Panc1 (cell line): Measurements from ENCODE around the gene TRIM68. TPM values are rescaled to one million over a fixed set of nuclear protein-coding genes. Genes with fewer than 3 reads are reported as not detected.

Source experiments
- ATAC-seq: fragments of 200-7000 bp; cut with Tn5 transposase; 2 replicates; pipeline ENCODE4 v1.9.1; 2020; ENCODE audit warnings: mild to moderate bottlenecking, moderate library complexity
- BruUV-seq: library from RNA; stranded (reverse); fragments of 400-500 nt; replicated peaks from 2 replicates; lab custom pipeline; 2021; lab: Mats Ljungman, UMichigan
- CTCF ChIA-PET: fragments of 300-600 bp; sonication (Branson Sonifier 250); formaldehyde crosslinking; loops from one replicate; lab custom pipeline; 2022; ENCODE audit warnings: antibody characterized with exemption; lab: Charles Lee
- POLR2A ChIA-PET: fragments of 300-600 bp; sonication (Branson Sonifier 250); formaldehyde crosslinking; loops from one replicate; lab custom pipeline; 2022; ENCODE audit warnings: antibody characterized with exemption; lab: Charles Lee
- DNase-seq: peaks from one replicate; pipeline ENCODE4 v3.0.0-alpha.2; 2010; ENCODE audit warnings: low read depth, low spot score
- H3K27ac ChIP-seq: 2 replicates; pipeline ENCODE4 v1.5.1; 2011; ENCODE audit warnings: mild to moderate bottlenecking, low read length, inconsistent platforms
- H3K27me3 ChIP-seq: fragments of 200-500 bp; sonication (Bioruptor generic); 2 replicates; pipeline ENCODE4 v1.6.0; 2014; ENCODE audit warnings: low read length, inconsistent platforms; ENCODE audit not compliant: control insufficient read depth, insufficient read depth
- H3K36me3 ChIP-seq: fragments of 200-500 bp; sonication (Bioruptor generic); 2 replicates; pipeline ENCODE4 v1.5.1; 2014; ENCODE audit warnings: inconsistent platforms, mild to moderate bottlenecking, low read length, moderate library complexity; ENCODE audit not compliant: control insufficient read depth, insufficient read depth
- H3K4me1 ChIP-seq: 2 replicates; pipeline ENCODE4 v1.5.1; 2011; ENCODE audit warnings: inconsistent platforms, mild to moderate bottlenecking, low read length, moderate library complexity; ENCODE audit not compliant: control insufficient read depth, insufficient read depth
- H3K4me3 ChIP-seq, 2 experiments: 2 replicates each; pipeline ENCODE4 v1.5.1; 2011 to 2012; ENCODE audit warnings: low read depth in 2 of 2, low read length in 2 of 2, mild to moderate bottlenecking in 2 of 2, inconsistent platforms in 1 of 2, moderate library complexity in 1 of 2
- H3K9me3 ChIP-seq: fragments of 200-500 bp; sonication (Bioruptor generic); 2 replicates; pipeline ENCODE4 v1.5.1; 2014; ENCODE audit warnings: low read depth, mild to moderate bottlenecking, inconsistent platforms, low read length, moderate library complexity; ENCODE audit not compliant: control insufficient read depth, insufficient read depth
- CTCF ChIP-seq: fragments of 450-650 bp; IDR thresholded peaks from 2 replicates; pipeline ENCODE4 v1.5.1; 2017; ENCODE audit warnings: mild to moderate bottlenecking
- POLR2AphosphoS5 ChIP-seq: IDR thresholded peaks from 2 replicates; pipeline ENCODE4 v1.6.1; 2012; ENCODE audit warnings: mild to moderate bottlenecking, low read depth, low read length, moderate library complexity
- REST ChIP-seq, 2 experiments: IDR thresholded peaks; 2 replicates each; pipeline ENCODE4 v1.6.1; 2011 to 2012; ENCODE audit warnings: low read depth in 2 of 2, control low read depth in 1 of 2, low read length in 1 of 2, mild to moderate bottlenecking in 1 of 2, moderate library complexity in 1 of 2; ENCODE audit not compliant: insufficient read depth in 1 of 2
- SIN3A ChIP-seq: IDR thresholded peaks from 2 replicates; pipeline ENCODE4 v1.6.1; 2012; ENCODE audit warnings: low read depth, mild to moderate bottlenecking, low read length, moderate library complexity, borderline replicate concordance; ENCODE audit not compliant: insufficient read depth
- TCF7L2 ChIP-seq: IDR thresholded peaks from 2 replicates; pipeline ENCODE4 v1.6.1; 2011; ENCODE audit warnings: mild to moderate bottlenecking, low read depth, low read length, inconsistent platforms
- in situ Hi-C: cut with HindIII; loops from 2 replicates; pipeline ENCODE4 v1.10.0; 2016; ENCODE audit warnings: low sequenced_read_pairs, low pct_unique_long_range_greater_than_20kb
- intact Hi-C: fragments of 100-400 bp; cut with micrococcal nuclease; formaldehyde crosslinking; loops from one replicate; pipeline ENCODE4 v1.10.0; 2022; ENCODE audit not compliant: unreplicated experiment
- total RNA-seq: library from RNA; stranded (reverse); gene quantifications from one replicate; pipeline ENCODE4 v1.2.1, GENCODE V29; 2021; ENCODE audit not compliant: unreplicated experiment

Gene TRIM68
- total RNA-seq, 1 experiment from 2014 or later: 18.5 TPM

GRCh38 chr11:4578624-4579023 is 29.4 kb downstream of the TRIM68 start:
- no TSS peak for BruUV-seq
- intact Hi-C loops (no loop called here), in situ Hi-C loops (no loop called here)
- Histone ChIP-seq H3K9me3 (no peaks in the 10 kb centered on the region), H3K27ac (no peak overlapping the region), H3K36me3 (no peaks in the 10 kb centered on the region), H3K4me3 (no peak overlapping the region), H3K4me1 (no peaks in the 10 kb centered on the region), H3K27me3 (peaks cover 28% of the 10 kb centered on the region)
- TF ChIP-seq SIN3A: no peak
- POLR2A ChIA-PET: no interaction called here
- no peak for DNase-seq
- CTCF ChIA-PET: no interaction called here
- ATAC-seq: no peak

- Histone ChIP-seq H3K4me1 (no peaks in the 10 kb centered on the region), H3K4me3 (no peak overlapping the region), H3K36me3 (no peaks in the 10 kb centered on the region), H3K9me3 (no peaks in the 10 kb centered on the region), H3K27me3 (peaks cover 26% of the 10 kb centered on the region), H3K27ac (no peak overlapping the region)
- ChIA-PET CTCF (interaction anchor here (0.7 kb wide), 1 partner anchor 370 kb away, joined by 3 read pairs; no protein-coding TSS in a partner anchor), POLR2A (no interaction called here)
- in situ Hi-C loops (no loop called here), intact Hi-C loops (no loop called here)
- DNase-seq (no peak), ATAC-seq (no peak)
- TF ChIP-seq CTCF (no peak), POLR2AphosphoS5 (no peak), REST (IDR thresholded peaks at IDR 0.05; ENCODE audit: insufficient read depth in 1 of 2, low read depth in 2 of 2, low read length in 1 of 2) (no peak), SIN3A (no peak), TCF7L2 (no peak)
- BruUV-seq: no TSS peak
These were observed 30.3 kb downstream of the TRIM68 start for GRCh38 chr11:4577761-4578160.

GRCh38 chr11:4576880-4577279 is 31.2 kb downstream of the TRIM68 start:
- Histone ChIP-seq H3K4me3 (no peak overlapping the region), H3K27me3 (peaks cover 26% of the 10 kb centered on the region)

More at GRCh38 chr11:4576880-4577279, 31.2 kb downstream of the TRIM68 start:
- Histone ChIP-seq H3K9me3 (no peaks in the 10 kb centered on the region), H3K4me1 (no peaks in the 10 kb centered on the region), H3K36me3 (no peaks in the 10 kb centered on the region), H3K27ac (no peak overlapping the region)
- in situ Hi-C loops: no loop called here
- TF ChIP-seq POLR2AphosphoS5 (no peak), CTCF (no peak), REST (IDR thresholded peaks at IDR 0.05; ENCODE audit: insufficient read depth in 1 of 2, low read depth in 2 of 2, low read length in 1 of 2) (no peak), SIN3A (no peak), TCF7L2 (no peak)
- ATAC-seq (no peak), DNase-seq (no peak)
- intact Hi-C loops: no loop called here
- ChIA-PET CTCF (interaction anchor here (0.7 kb wide), 1 partner anchor 369 kb away, joined by 3 read pairs; no protein-coding TSS in a partner anchor), POLR2A (no interaction called here)
- no TSS peak for BruUV-seq
